T-helper 1 cell treated with Interleukin-12 subunit alpha and Interleukin-12 subunit beta and Interleukin-4 antibody, amounts not matched to agents 30 μg/mL and 1 μg/mL, for 36 hours (primary cell): ENCODE results near the gene ZNF235.
A peak's percentile ranks its signal among the peaks of the same experiment; 100 is the strongest.
"Not testable (repeated sequence)": the region's sequence is repeated elsewhere in the genome, so short reads cannot be mapped to it uniquely, and the experiment has no call there.

Source experiments
- H3K27ac Mint-ChIP-seq: one replicate; pipeline ENCODE4 v1.8.0; 2021; ENCODE audit warnings: mild to moderate bottlenecking, mixed read lengths
- H3K27me3 Mint-ChIP-seq: one replicate; pipeline ENCODE4 v1.8.0; 2021; ENCODE audit warnings: low read depth, mixed read lengths
- H3K36me3 Mint-ChIP-seq: one replicate; pipeline ENCODE4 v1.8.0; 2021; ENCODE audit warnings: low read depth, mixed read lengths
- H3K4me1 Mint-ChIP-seq: one replicate; pipeline ENCODE4 v1.8.0; 2021; ENCODE audit warnings: low read depth, mixed read lengths
- H3K4me3 Mint-ChIP-seq: one replicate; pipeline ENCODE4 v1.8.0; 2021; ENCODE audit warnings: mild to moderate bottlenecking, moderate library complexity, mixed read lengths
- H3K9me3 Mint-ChIP-seq: one replicate; pipeline ENCODE4 v1.8.0; 2021; ENCODE audit warnings: mixed read lengths

ZNF235 gene

GRCh38 chr19:44282846-44283245 lies 22.0 kb downstream of the ZNF235 start:
- Mint-ChIP-seq H3K27me3 (no peaks in the 10 kb centered on the region), H3K36me3 (peaks cover 9% of the 10 kb centered on the region), H3K4me3 (no peak overlapping the region), H3K4me1 (no peaks in the 10 kb centered on the region), H3K9me3 (peaks cover 82% of the 10 kb centered on the region), H3K27ac (no peak overlapping the region)

GRCh38 chr19:44280916-44281315 lies 23.9 kb downstream of the ZNF235 start:
- H3K27ac Mint-ChIP-seq: no peak overlapping the region
- H3K36me3 Mint-ChIP-seq: peaks cover 1% of the 10 kb centered on the region
- no peaks in the 10 kb centered on the region for H3K27me3 Mint-ChIP-seq
- no peak overlapping the region for H3K4me3 Mint-ChIP-seq
- peaks cover 83% of the 10 kb centered on the region for H3K9me3 Mint-ChIP-seq
- no peaks in the 10 kb centered on the region for H3K4me1 Mint-ChIP-seq

- Mint-ChIP-seq H3K27ac (no peak overlapping the region), H3K4me3 (no peak overlapping the region), H3K36me3 (peaks cover 1% of the 10 kb centered on the region), H3K4me1 (no peaks in the 10 kb centered on the region), H3K27me3 (no peaks in the 10 kb centered on the region), H3K9me3 (peaks cover 82% of the 10 kb centered on the region)
These were observed 26.6 kb downstream of the ZNF235 start for GRCh38 chr19:44278181-44278690.

GRCh38 chr19:44277331-44277730 lies 27.5 kb downstream of the ZNF235 start:
- peaks cover 79% of the 10 kb centered on the region for H3K9me3 Mint-ChIP-seq
- no peaks in the 10 kb centered on the region for H3K27me3 Mint-ChIP-seq
- H3K4me3 Mint-ChIP-seq: no peak overlapping the region
- H3K36me3 Mint-ChIP-seq: peaks cover 1% of the 10 kb centered on the region
- no peaks in the 10 kb centered on the region for H3K4me1 Mint-ChIP-seq
- H3K27ac Mint-ChIP-seq: no peak overlapping the region

GRCh38 chr19:44260695-44261446 lies 44.0 kb downstream of the ZNF235 start:
- Mint-ChIP-seq H3K4me1 (no peaks in the 10 kb centered on the region), H3K4me3 (peak overlapping the region; percentile 80), H3K36me3 (peaks cover 2% of the 10 kb centered on the region), H3K9me3 (peaks cover 74% of the 10 kb centered on the region), H3K27ac (no peak overlapping the region), H3K27me3 (no peaks in the 10 kb centered on the region)

GRCh38 chr19:44260343-44260681 lies 44.5 kb downstream of the ZNF235 start:
- Mint-ChIP-seq H3K27me3 (no peaks in the 10 kb centered on the region), H3K9me3 (peaks cover 74% of the 10 kb centered on the region), H3K27ac (no peak overlapping the region), H3K4me1 (no peaks in the 10 kb centered on the region), H3K4me3 (peak overlapping the region; percentile 80), H3K36me3 (peaks cover 2% of the 10 kb centered on the region)

GRCh38 chr19:44258835-44259413 lies 45.9 kb downstream of the ZNF235 start:
- H3K27ac Mint-ChIP-seq: no peak overlapping the region
- no peak overlapping the region for H3K4me3 Mint-ChIP-seq
- H3K36me3 Mint-ChIP-seq: peaks cover 2% of the 10 kb centered on the region
- no peaks in the 10 kb centered on the region for H3K27me3 Mint-ChIP-seq
- H3K9me3 Mint-ChIP-seq: peaks cover 74% of the 10 kb centered on the region
- H3K4me1 Mint-ChIP-seq: no peaks in the 10 kb centered on the region

- H3K4me1 Mint-ChIP-seq: no peaks in the 10 kb centered on the region
- H3K27ac Mint-ChIP-seq: no peak overlapping the region
- H3K4me3 Mint-ChIP-seq: no peak overlapping the region
- H3K27me3 Mint-ChIP-seq: no peaks in the 10 kb centered on the region
- H3K9me3 Mint-ChIP-seq: peaks cover 78% of the 10 kb centered on the region
- H3K36me3 Mint-ChIP-seq: peaks cover 6% of the 10 kb centered on the region
These were observed 46.7 kb downstream of the ZNF235 start for GRCh38 chr19:44258136-44258535.

- Mint-ChIP-seq H3K4me3 (no peak overlapping the region), H3K27me3 (no peaks in the 10 kb centered on the region), H3K36me3 (peaks cover 8% of the 10 kb centered on the region), H3K27ac (no peak overlapping the region), H3K9me3 (peaks cover 88% of the 10 kb centered on the region), H3K4me1 (no peaks in the 10 kb centered on the region)
These were observed 49.0 kb downstream of the ZNF235 start for GRCh38 chr19:44255705-44256411.

- Mint-ChIP-seq H3K27me3 (no peaks in the 10 kb centered on the region), H3K27ac (no peak overlapping the region), H3K4me3 (no peak overlapping the region), H3K9me3 (peaks cover 89% of the 10 kb centered on the region), H3K4me1 (no peaks in the 10 kb centered on the region), H3K36me3 (peaks cover 14% of the 10 kb centered on the region)
These were observed 50.3 kb downstream of the ZNF235 start for GRCh38 chr19:44254496-44254895.

- not testable (repeated sequence) for H3K4me3 Mint-ChIP-seq
- H3K9me3 Mint-ChIP-seq: peaks cover 90% of the 10 kb centered on the region
These were observed 51.4 kb downstream of the ZNF235 start for GRCh38 chr19:44253392-44253791.

GRCh38 chr19:44252332-44252731 lies 52.5 kb downstream of the ZNF235 start:
- peaks cover 87% of the 10 kb centered on the region for H3K9me3 Mint-ChIP-seq
- H3K4me1 Mint-ChIP-seq, H3K4me3 Mint-ChIP-seq, H3K27ac Mint-ChIP-seq, H3K27me3 Mint-ChIP-seq: not testable (repeated sequence)
- peaks cover 17% of the 10 kb centered on the region for H3K36me3 Mint-ChIP-seq

More at GRCh38 chr19:44253392-44253791, 51.4 kb downstream of the ZNF235 start:
- not testable (repeated sequence) for H3K27ac Mint-ChIP-seq, H3K4me1 Mint-ChIP-seq, H3K27me3 Mint-ChIP-seq
- peaks cover 16% of the 10 kb centered on the region for H3K36me3 Mint-ChIP-seq

- Mint-ChIP-seq H3K4me3 (no peak overlapping the region), H3K36me3 (peaks cover 70% of the 10 kb centered on the region), H3K27ac (no peak overlapping the region), H3K27me3 (no peaks in the 10 kb centered on the region), H3K4me1 (no peaks in the 10 kb centered on the region), H3K9me3 (peaks cover 71% of the 10 kb centered on the region)
These were observed 68.4 kb downstream of the ZNF235 start for GRCh38 chr19:44236384-44236783.
